Neutrophil (primary cell): ENCODE measurements around the gene SLC39A11.

Experiments used
- H3K27ac ChIP-seq: fragments of 200-600 bp; sonication (generic); 2 replicates; pipeline ENCODE4 v1.5.1; 2016; ENCODE audit warnings: mild to moderate bottlenecking, moderate library complexity
- H3K27me3 ChIP-seq: fragments of 200-600 bp; sonication (generic); 2 replicates; pipeline ENCODE4 v1.6.0; 2016; ENCODE audit warnings: mild to moderate bottlenecking
- H3K36me3 ChIP-seq: fragments of 200-600 bp; sonication (generic); 2 replicates; pipeline ENCODE4 v1.5.1; 2017
- H3K4me1 ChIP-seq, 2 experiments: fragments of 200-600 bp in 1 of 2; sonication (generic) in 1 of 2; 1 replicate in 1 of 2; 2 replicates in 1 of 2; pipeline versions ENCODE4 v1.5.1 to v1.6.1; 2013 to 2016; ENCODE audit warnings: low read depth in 1 of 2, low read length in 1 of 2, mild to moderate bottlenecking in 1 of 2, moderate library complexity in 1 of 2; ENCODE audit not compliant: control insufficient read depth in 1 of 2, insufficient read depth in 1 of 2
- H3K4me3 ChIP-seq, 2 experiments: fragments of 200-600 bp in 1 of 2; sonication (generic) in 1 of 2; 1 replicate in 1 of 2; 2 replicates in 1 of 2; pipeline ENCODE4 v1.5.1; 2013 to 2016; ENCODE audit warnings: low read depth in 1 of 2, low read length in 1 of 2, mild to moderate bottlenecking in 1 of 2, moderate library complexity in 1 of 2
- H3K9me3 ChIP-seq: fragments of 200-600 bp; sonication (generic); 2 replicates; pipeline ENCODE4 v1.5.1; 2016
- TF ChIP-seq, protein P1 (sequence below): fragments of 200-600 bp; sonication (generic); IDR thresholded peaks from 2 replicates; pipeline ENCODE4 v1.5.1; 2016; ENCODE audit warnings: antibody characterized with exemption

The SLC39A11 gene, protein sequence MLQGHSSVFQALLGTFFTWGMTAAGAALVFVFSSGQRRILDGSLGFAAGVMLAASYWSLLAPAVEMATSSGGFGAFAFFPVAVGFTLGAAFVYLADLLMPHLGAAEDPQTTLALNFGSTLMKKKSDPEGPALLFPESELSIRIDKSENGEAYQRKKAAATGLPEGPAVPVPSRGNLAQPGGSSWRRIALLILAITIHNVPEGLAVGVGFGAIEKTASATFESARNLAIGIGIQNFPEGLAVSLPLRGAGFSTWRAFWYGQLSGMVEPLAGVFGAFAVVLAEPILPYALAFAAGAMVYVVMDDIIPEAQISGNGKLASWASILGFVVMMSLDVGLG

DNA sequence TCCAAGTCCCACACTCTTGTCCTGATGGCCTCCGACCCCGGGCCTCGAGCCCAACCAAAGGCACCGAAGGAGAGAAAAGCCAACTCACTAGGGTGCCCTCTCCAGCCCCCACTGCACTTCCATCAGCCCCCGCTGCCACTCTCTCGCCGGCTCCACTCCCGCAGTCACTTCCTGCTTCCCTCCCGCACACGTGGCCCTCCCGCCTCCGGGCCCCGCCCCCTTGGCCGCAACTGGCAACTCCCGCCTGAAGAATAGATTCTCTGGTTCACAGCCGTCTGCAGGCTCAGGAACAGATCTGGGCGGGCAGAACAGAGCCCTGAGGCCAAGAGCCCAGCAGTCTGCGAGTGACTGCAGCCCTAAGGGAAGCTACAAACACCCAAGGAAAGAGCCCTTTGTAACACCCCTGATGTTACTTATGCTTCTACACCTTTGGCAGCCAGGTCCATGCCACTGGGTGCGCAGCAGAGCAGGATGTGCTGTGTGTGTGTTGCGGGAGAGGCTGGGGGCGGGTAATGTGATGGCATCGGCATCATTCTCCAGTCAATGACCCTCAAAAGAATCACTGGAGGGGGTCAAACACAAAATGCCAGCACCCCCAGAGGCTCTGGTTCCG lies at the start of gene SLC39A11:
TSS of gene SLC39A11 (minus strand) at position 166 of the 613 bp plus-strand sequence. CDS start 3,924 bp downstream, outside the sequence.
- peaks cover 68 to 74% of the 10 kb centered on the region in 2 experiments for H3K4me1 ChIP-seq
- peak within 1 kb of the TSS; percentile 64 for H3K27ac ChIP-seq
- peak within 1 kb of the TSS; percentile 63 to 73 for H3K4me3 ChIP-seq
- H3K36me3 ChIP-seq: peaks cover 8% of the 10 kb centered on the region
- TF ChIP-seq, protein P1, sequence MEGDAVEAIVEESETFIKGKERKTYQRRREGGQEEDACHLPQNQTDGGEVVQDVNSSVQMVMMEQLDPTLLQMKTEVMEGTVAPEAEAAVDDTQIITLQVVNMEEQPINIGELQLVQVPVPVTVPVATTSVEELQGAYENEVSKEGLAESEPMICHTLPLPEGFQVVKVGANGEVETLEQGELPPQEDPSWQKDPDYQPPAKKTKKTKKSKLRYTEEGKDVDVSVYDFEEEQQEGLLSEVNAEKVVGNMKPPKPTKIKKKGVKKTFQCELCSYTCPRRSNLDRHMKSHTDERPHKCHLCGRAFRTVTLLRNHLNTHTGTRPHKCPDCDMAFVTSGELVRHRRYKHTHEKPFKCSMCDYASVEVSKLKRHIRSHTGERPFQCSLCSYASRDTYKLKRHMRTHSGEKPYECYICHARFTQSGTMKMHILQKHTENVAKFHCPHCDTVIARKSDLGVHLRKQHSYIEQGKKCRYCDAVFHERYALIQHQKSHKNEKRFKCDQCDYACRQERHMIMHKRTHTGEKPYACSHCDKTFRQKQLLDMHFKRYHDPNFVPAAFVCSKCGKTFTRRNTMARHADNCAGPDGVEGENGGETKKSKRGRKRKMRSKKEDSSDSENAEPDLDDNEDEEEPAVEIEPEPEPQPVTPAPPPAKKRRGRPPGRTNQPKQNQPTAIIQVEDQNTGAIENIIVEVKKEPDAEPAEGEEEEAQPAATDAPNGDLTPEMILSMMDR: peak; percentile 42
- no peaks in the 10 kb centered on the region for H3K9me3 ChIP-seq
- H3K27me3 ChIP-seq: no peaks in the 10 kb centered on the region

DNA sequence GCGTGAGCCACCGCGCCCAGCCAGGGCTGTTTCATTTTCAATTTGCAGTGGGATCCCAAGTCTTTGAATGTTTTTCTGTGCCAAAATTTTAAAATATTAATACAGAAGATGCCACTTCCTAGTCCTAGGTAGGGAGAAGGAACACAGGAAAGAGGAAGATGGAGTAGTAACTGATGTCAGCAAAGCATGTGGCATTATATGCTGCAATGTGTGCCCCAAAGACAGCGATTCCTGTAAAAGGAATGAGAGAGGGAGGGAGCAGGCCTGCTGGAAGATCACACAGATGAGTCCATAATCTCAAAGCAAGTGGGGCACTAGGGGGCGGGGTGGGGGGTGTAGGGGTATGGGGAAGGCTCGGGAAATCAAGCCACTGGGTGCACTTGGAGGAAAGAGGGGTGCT lies 48.9 kb upstream of the SLC39A11 start:
- Histone ChIP-seq H3K4me3 (no peak overlapping the region), H3K9me3 (no peaks in the 10 kb centered on the region), H3K27me3 (no peaks in the 10 kb centered on the region), H3K4me1 (peaks cover 53 to 60% of the 10 kb centered on the region in 2 experiments), H3K27ac (peak overlapping the region; percentile 70), H3K36me3 (no peaks in the 10 kb centered on the region)
- TF ChIP-seq, protein P1: no peak

DNA sequence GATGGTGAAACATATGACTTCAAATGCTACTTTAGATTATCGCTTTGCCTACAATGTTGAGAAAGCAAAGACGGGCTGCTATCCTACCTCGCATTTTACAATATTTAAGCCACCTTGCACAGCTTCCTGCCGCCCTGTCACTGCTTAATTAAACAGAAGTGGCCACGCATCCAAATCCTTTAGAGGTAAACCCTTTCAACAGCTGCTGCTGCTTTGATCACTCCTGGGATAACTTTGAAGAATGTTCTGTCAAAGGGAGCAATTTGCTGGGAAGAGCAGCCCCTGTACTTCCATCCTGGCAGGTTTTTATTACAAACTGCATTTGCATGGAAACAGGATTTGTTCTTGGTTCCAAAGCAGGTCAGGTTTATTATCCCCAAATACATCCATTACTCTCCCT lies 48.1 kb upstream of the SLC39A11 start:
- no peaks in the 10 kb centered on the region for H3K9me3 ChIP-seq
- H3K4me1 ChIP-seq: peaks cover 54 to 64% of the 10 kb centered on the region in 2 experiments
- TF ChIP-seq, protein P1: no peak
- no peaks in the 10 kb centered on the region for H3K36me3 ChIP-seq
- H3K27ac ChIP-seq: peak overlapping the region; percentile 70
- H3K4me3 ChIP-seq: no peak overlapping the region
- no peaks in the 10 kb centered on the region for H3K27me3 ChIP-seq

DNA sequence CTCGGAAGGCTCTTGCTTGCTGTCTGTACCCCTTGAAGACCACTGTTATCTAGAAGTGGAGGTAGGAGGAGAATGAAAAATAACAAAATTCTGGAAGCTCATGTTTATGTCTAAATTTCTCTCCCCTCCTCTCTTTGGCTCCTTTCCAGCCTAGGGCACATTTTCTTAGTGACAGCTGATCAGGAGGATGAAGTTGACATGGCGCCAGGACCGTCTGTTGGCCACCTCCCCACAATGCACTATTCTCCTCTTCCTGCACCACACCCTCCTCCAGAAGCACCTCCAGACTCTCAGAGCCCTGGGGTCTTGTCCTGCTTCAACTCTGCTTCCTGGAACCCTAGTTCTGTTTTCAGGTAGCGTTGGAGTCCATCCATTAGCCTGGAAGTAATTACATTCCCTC lies 46.8 kb upstream of the SLC39A11 start:
- Histone ChIP-seq H3K4me3 (no peak overlapping the region), H3K9me3 (no peaks in the 10 kb centered on the region), H3K27me3 (no peaks in the 10 kb centered on the region), H3K27ac (no peak overlapping the region), H3K4me1 (peaks cover 55 to 71% of the 10 kb centered on the region in 2 experiments), H3K36me3 (no peaks in the 10 kb centered on the region)
- TF ChIP-seq, protein P1: no peak

DNA sequence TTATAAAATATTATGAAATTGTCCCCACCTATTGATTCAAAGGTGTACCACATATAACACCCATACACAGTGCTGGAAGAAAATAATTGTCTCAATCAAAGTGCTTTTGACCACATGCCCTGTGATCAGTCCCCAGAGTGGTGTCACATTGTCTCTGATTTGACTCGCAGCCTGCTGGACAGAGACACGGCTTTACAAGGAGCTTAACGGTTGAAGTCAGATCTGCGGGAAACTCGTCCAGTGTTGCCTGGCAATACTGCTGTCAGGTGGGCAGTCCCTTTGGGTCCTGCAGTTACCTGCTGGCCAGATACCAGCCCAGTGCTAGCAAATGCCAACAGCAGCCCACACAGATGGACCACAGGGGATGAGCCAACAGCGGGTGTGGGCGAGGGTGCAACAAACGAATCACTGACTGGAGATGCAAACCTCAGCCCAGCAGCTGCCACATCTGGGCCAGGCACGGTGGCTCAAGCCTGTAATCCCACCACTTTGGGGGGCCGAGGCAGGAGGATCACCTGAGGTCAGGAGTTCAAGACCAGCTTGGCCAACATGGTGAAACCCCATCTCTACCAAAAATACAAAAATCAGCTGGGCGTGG lies 46.2 kb upstream of the SLC39A11 start:
- H3K9me3 ChIP-seq: no peaks in the 10 kb centered on the region
- no peak overlapping the region for H3K27ac ChIP-seq
- peaks cover 58 to 72% of the 10 kb centered on the region in 2 experiments for H3K4me1 ChIP-seq
- no peaks in the 10 kb centered on the region for H3K27me3 ChIP-seq
- TF ChIP-seq, protein P1: no peak
- no peaks in the 10 kb centered on the region for H3K36me3 ChIP-seq
- H3K4me3 ChIP-seq: no peak overlapping the region
